Loucy (cell line): ENCODE results near the gene APOA5.

Source experiments
- H2AFZ ChIP-seq: fragments of 200-600 bp; sonication (generic); 2 replicates; pipeline ENCODE4 v1.6.0; 2016; ENCODE audit warnings: antibody characterized with exemption, mild to moderate bottlenecking, low read length, moderate library complexity
- H3F3A ChIP-seq: fragments of 200-600 bp; 2 replicates; pipeline ENCODE4 v1.6.0; 2016; ENCODE audit warnings: antibody characterized with exemption, low read depth, mild to moderate bottlenecking
- H3K27me3 ChIP-seq: fragments of 200-600 bp; sonication (generic); 2 replicates; pipeline ENCODE4 v1.6.1; 2014; ENCODE audit warnings: low read length, mild to moderate bottlenecking; ENCODE audit not compliant: insufficient read depth, poor library complexity, severe bottlenecking
- H3K36me3 ChIP-seq: fragments of 200-600 bp; sonication (generic); 2 replicates; pipeline ENCODE4 v1.6.1; 2016; ENCODE audit warnings: low read length; ENCODE audit not compliant: insufficient read depth
- H3K4me1 ChIP-seq: fragments of 200-600 bp; sonication (generic); 2 replicates; pipeline ENCODE4 v1.5.1; 2014; ENCODE audit warnings: low read length, mild to moderate bottlenecking; ENCODE audit not compliant: insufficient read depth, poor library complexity, severe bottlenecking
- H3K4me2 ChIP-seq: fragments of 200-600 bp; sonication (generic); 2 replicates; pipeline ENCODE4 v1.6.0; 2014; ENCODE audit warnings: antibody characterized with exemption, low read length, low read depth, mild to moderate bottlenecking; ENCODE audit not compliant: poor library complexity, severe bottlenecking
- H3K4me3 ChIP-seq: fragments of 200-600 bp; sonication (generic); 2 replicates; pipeline ENCODE4 v1.5.1; 2014; ENCODE audit warnings: low read length, mild to moderate bottlenecking, mixed read lengths; ENCODE audit not compliant: poor library complexity, severe bottlenecking
- H3K79me2 ChIP-seq: fragments of 200-600 bp; sonication (generic); 2 replicates; pipeline ENCODE4 v1.6.1; 2014; ENCODE audit warnings: low read length; ENCODE audit not compliant: insufficient read depth
- H3K9ac ChIP-seq: fragments of 200-600 bp; sonication (generic); 2 replicates; pipeline ENCODE4 v1.6.0; 2014; ENCODE audit warnings: mild to moderate bottlenecking, low read depth, low read length, moderate library complexity; ENCODE audit not compliant: poor library complexity, severe bottlenecking
- H3K9me2 ChIP-seq: fragments of 200-600 bp; sonication (generic); replicated peaks from 2 replicates; pipeline ENCODE4 v1.6.1; 2016; ENCODE audit warnings: low read depth, low read length, mixed read lengths
- H3K9me3 ChIP-seq: fragments of 200-600 bp; sonication (generic); 2 replicates; pipeline ENCODE4 v1.6.1; 2014; ENCODE audit warnings: mild to moderate bottlenecking, antibody characterized with exemption, low read length, low read depth; ENCODE audit not compliant: insufficient read depth
- H4K20me1 ChIP-seq: fragments of 200-600 bp; sonication (generic); 2 replicates; pipeline ENCODE4 v1.6.0; 2014; ENCODE audit warnings: antibody characterized with exemption, low read length, mild to moderate bottlenecking; ENCODE audit not compliant: insufficient read depth, poor library complexity, severe bottlenecking
- CTCF ChIP-seq: fragments of 200-600 bp; sonication (generic); conservative IDR thresholded peaks from 2 replicates; pipeline ENCODE4 v1.5.1; 2014; ENCODE audit warnings: mild to moderate bottlenecking, antibody characterized with exemption, low read length
- EZH2phosphoT487 ChIP-seq: fragments of 200-600 bp; IDR thresholded peaks from 2 replicates; pipeline ENCODE4 v1.6.1; 2018; ENCODE audit warnings: antibody characterized with exemption, mild to moderate bottlenecking, moderate library complexity, borderline replicate concordance

The APOA5 gene

GRCh38 chr11:116812109-116812508 is 20.4 kb upstream of the APOA5 start:
- H3K9me3 ChIP-seq = no peaks in the 10 kb centered on the region
- H3K36me3 ChIP-seq = no peaks in the 10 kb centered on the region
- H4K20me1 ChIP-seq = no peaks in the 10 kb centered on the region
- no peak overlapping the region for H3K4me3 ChIP-seq
- no peak overlapping the region for H3K9ac ChIP-seq
- no peak overlapping the region for H3K4me2 ChIP-seq
- H3F3A ChIP-seq = no peaks in the 10 kb centered on the region
- no peaks in the 10 kb centered on the region for H3K4me1 ChIP-seq
- no peaks in the 10 kb centered on the region for H3K79me2 ChIP-seq
- H3K27me3 ChIP-seq = no peaks in the 10 kb centered on the region
- TF ChIP-seq EZH2phosphoT487 (no peak), CTCF (no peak)
- no peaks in the 10 kb centered on the region for H3K9me2 ChIP-seq
- no peak overlapping the region for H2AFZ ChIP-seq

DNA sequence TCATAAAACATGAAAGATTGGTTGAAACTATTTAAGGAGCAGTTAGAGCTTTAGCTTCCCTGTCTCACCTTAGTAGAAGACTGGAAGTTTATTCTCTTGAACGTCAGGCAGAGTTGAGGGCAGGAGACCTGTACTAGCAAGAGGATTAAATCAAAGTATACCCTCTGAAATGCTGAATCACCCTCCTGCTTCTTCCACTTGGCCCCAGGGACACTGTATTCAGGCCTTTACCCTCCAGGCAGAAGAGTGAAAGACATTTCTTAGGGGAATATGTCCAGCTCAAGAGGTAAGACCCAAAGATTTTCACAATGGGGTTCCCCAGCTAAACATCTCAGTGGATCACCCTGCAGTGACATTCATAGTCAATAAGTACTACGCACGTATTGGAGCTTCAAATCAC is 19.5 kb upstream of the APOA5 start:
- Histone ChIP-seq H4K20me1 (no peaks in the 10 kb centered on the region), H3K9me2 (no peaks in the 10 kb centered on the region), H3K27me3 (no peaks in the 10 kb centered on the region), H3K4me3 (no peak overlapping the region), H3K79me2 (no peaks in the 10 kb centered on the region), H3K4me1 (no peaks in the 10 kb centered on the region), H2AFZ (no peak overlapping the region), H3K36me3 (no peaks in the 10 kb centered on the region), H3K4me2 (no peak overlapping the region), H3F3A (no peaks in the 10 kb centered on the region), H3K9ac (no peak overlapping the region), H3K9me3 (no peaks in the 10 kb centered on the region)
- TF ChIP-seq EZH2phosphoT487 = no peak
- TF ChIP-seq CTCF = no peak

GRCh38 chr11:116808262-116809175 is 16.8 kb upstream of the APOA5 start:
- Histone ChIP-seq H3K9me3 (no peaks in the 10 kb centered on the region), H3K9ac (no peak overlapping the region), H3K4me2 (no peak overlapping the region), H3K27me3 (no peaks in the 10 kb centered on the region), H3K4me1 (no peaks in the 10 kb centered on the region), H4K20me1 (no peaks in the 10 kb centered on the region), H3K9me2 (no peaks in the 10 kb centered on the region), H3K36me3 (no peaks in the 10 kb centered on the region), H3F3A (no peaks in the 10 kb centered on the region), H3K4me3 (no peak overlapping the region), H2AFZ (no peak overlapping the region), H3K79me2 (no peaks in the 10 kb centered on the region)
- TF ChIP-seq EZH2phosphoT487 = no peak
- no peak for TF ChIP-seq CTCF
